Astrocyte (in vitro differentiated cells and primary cell): ENCODE results near the gene TMEM127. TPM values are rescaled to one million over a fixed set of nuclear protein-coding genes. Genes with fewer than 3 reads are reported as not detected.

Experiments
- DNase-seq: peaks from one replicate; pipeline ENCODE4 v3.0.0-alpha.2; 2010; ENCODE audit warnings: low read depth
- FAIRE-seq: peaks from 2 replicates; lab custom pipeline; 2011; peaks lifted over from hg19 to GRCh38; lab: Jason Lieb, UNC
- H2AFZ ChIP-seq: 2 replicates; pipeline ENCODE4 v1.6.0; 2012; ENCODE audit warnings: low read depth, low read length, inconsistent platforms
- H3K27ac ChIP-seq: 2 replicates; pipeline ENCODE4 v1.5.1; 2011; ENCODE audit warnings: low read depth, low read length, inconsistent platforms
- H3K27me3 ChIP-seq: 2 replicates; pipeline ENCODE4 v1.6.0; 2011; ENCODE audit warnings: low read length, inconsistent platforms; ENCODE audit not compliant: insufficient read depth
- H3K36me3 ChIP-seq: 2 replicates; pipeline ENCODE4 v1.5.1; 2011; ENCODE audit warnings: low read length, inconsistent platforms; ENCODE audit not compliant: insufficient read depth
- H3K4me1 ChIP-seq: 2 replicates; pipeline ENCODE4 v1.5.1; 2011; ENCODE audit warnings: low read length, inconsistent platforms; ENCODE audit not compliant: insufficient read depth
- H3K4me2 ChIP-seq: 2 replicates; pipeline ENCODE4 v1.6.0; 2012; ENCODE audit warnings: low read length, inconsistent platforms
- H3K4me3 ChIP-seq: 2 replicates; pipeline ENCODE4 v1.5.1; 2011; ENCODE audit warnings: low read depth, mild to moderate bottlenecking, low read length, inconsistent platforms; ENCODE audit not compliant: insufficient read depth
- H3K79me2 ChIP-seq: 2 replicates; pipeline ENCODE4 v1.6.0; 2012; ENCODE audit warnings: mild to moderate bottlenecking, low read length, inconsistent platforms; ENCODE audit not compliant: insufficient read depth
- H3K9ac ChIP-seq: 2 replicates; pipeline ENCODE4 v1.6.0; 2012; ENCODE audit warnings: mild to moderate bottlenecking, low read length, inconsistent platforms
- H3K9me3 ChIP-seq: 2 replicates; pipeline ENCODE4 v1.5.1; 2012; ENCODE audit warnings: low read depth, mild to moderate bottlenecking, low read length, inconsistent platforms; ENCODE audit not compliant: insufficient read depth
- H4K20me1 ChIP-seq: 2 replicates; pipeline ENCODE4 v1.6.0; 2012; ENCODE audit warnings: low read length, inconsistent platforms; ENCODE audit not compliant: insufficient read depth
- H3K27ac Mint-ChIP-seq: one replicate; pipeline ENCODE4 v1.8.0; 2021; ENCODE audit warnings: mild to moderate bottlenecking, mixed read lengths; ENCODE audit not compliant: unreplicated experiment
- H3K27me3 Mint-ChIP-seq: one replicate; pipeline ENCODE4 v1.8.0; 2021; ENCODE audit warnings: low read depth, mixed read lengths; ENCODE audit not compliant: unreplicated experiment
- H3K36me3 Mint-ChIP-seq: one replicate; pipeline ENCODE4 v1.8.0; 2021; ENCODE audit warnings: low read depth, mixed read lengths; ENCODE audit not compliant: unreplicated experiment
- H3K4me1 Mint-ChIP-seq: one replicate; pipeline ENCODE4 v1.8.0; 2021; ENCODE audit warnings: low read depth, mixed read lengths; ENCODE audit not compliant: unreplicated experiment
- H3K4me3 Mint-ChIP-seq: one replicate; pipeline ENCODE4 v1.8.0; 2021; ENCODE audit warnings: mild to moderate bottlenecking, moderate library complexity, mixed read lengths; ENCODE audit not compliant: unreplicated experiment
- H3K9me3 Mint-ChIP-seq: one replicate; pipeline ENCODE4 v1.8.0; 2021; ENCODE audit warnings: mild to moderate bottlenecking, mixed read lengths; ENCODE audit not compliant: unreplicated experiment
- EZH2 ChIP-seq: IDR thresholded peaks from 2 replicates; pipeline ENCODE4 v1.6.1; 2012; ENCODE audit warnings: mild to moderate bottlenecking, low read length, inconsistent platforms; ENCODE audit not compliant: insufficient read depth
- total RNA-seq: library from RNA; stranded (reverse); gene quantifications from 2 replicates; pipeline ENCODE4 v1.2.1, GENCODE V29; 2021
- TF ChIP-seq, protein P1 (sequence below): IDR thresholded peaks from 2 replicates; pipeline ENCODE4 v1.5.1; 2011; ENCODE audit warnings: low read depth, mild to moderate bottlenecking, inconsistent platforms, low read length, moderate library complexity; ENCODE audit not compliant: insufficient read depth

TMEM127 gene
- total RNA-seq, 1 donor from 2014 or later: 41.7 TPM

DNA sequence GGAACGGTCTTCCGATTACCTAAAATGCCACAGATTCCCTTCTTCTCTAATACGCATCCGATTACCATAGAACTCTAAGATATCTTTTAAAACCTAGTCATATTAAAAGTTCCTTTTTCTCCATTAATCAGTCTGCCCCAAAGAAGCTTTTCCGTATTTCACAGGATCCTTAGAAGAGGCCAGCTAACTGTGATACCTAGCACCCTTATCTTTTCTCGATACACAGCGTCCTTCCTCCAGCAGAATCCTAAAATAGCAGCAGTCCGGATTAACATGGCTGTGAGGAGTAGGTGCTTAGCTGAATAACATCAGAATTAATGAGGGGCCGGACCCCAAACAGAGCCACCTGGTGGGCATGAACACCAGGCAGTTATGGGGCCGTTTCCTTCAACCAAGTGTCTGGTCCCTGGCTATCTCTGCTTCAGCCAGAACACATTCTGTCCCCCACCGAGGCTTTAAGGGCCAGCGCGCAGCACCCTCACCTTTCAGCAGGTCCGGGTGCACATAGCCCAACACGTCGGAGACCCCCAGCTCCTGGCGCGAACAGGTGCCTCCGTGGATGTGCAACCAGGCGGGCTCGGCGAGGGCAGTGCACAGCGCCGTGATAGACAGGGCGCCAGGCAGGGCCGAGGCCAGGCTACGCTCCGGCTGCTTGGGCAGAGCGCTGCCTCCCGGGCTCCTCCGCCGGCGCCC, 995 bp downstream of the TMEM127 start:
- DNase-seq (peak; percentile 14), FAIRE-seq (no peak)
- Histone ChIP-seq H3K27ac (no peak overlapping the region), H3K79me2 (peaks cover 79% of the 10 kb centered on the region), H3K9ac (peak overlapping the region; percentile 87), H4K20me1 (peaks cover 61% of the 10 kb centered on the region), H3K4me3 (peak overlapping the region; percentile 87), H3K27me3 (no peaks in the 10 kb centered on the region), H3K9me3 (no peaks in the 10 kb centered on the region), H3K36me3 (peaks cover 17% of the 10 kb centered on the region), H2AFZ (peak overlapping the region; percentile 9), H3K4me2 (peak overlapping the region; percentile 99), H3K4me1 (peaks cover 42% of the 10 kb centered on the region)
- Mint-ChIP-seq H3K36me3 (peaks cover 6% of the 10 kb centered on the region), H3K4me1 (peaks cover 27% of the 10 kb centered on the region), H3K27ac (no peak overlapping the region), H3K27me3 (no peaks in the 10 kb centered on the region), H3K9me3 (no peaks in the 10 kb centered on the region), H3K4me3 (peak overlapping the region; percentile 89)
- TF ChIP-seq, protein P1, sequence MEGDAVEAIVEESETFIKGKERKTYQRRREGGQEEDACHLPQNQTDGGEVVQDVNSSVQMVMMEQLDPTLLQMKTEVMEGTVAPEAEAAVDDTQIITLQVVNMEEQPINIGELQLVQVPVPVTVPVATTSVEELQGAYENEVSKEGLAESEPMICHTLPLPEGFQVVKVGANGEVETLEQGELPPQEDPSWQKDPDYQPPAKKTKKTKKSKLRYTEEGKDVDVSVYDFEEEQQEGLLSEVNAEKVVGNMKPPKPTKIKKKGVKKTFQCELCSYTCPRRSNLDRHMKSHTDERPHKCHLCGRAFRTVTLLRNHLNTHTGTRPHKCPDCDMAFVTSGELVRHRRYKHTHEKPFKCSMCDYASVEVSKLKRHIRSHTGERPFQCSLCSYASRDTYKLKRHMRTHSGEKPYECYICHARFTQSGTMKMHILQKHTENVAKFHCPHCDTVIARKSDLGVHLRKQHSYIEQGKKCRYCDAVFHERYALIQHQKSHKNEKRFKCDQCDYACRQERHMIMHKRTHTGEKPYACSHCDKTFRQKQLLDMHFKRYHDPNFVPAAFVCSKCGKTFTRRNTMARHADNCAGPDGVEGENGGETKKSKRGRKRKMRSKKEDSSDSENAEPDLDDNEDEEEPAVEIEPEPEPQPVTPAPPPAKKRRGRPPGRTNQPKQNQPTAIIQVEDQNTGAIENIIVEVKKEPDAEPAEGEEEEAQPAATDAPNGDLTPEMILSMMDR: peak; percentile 45
- TF ChIP-seq EZH2: no peak

DNA sequence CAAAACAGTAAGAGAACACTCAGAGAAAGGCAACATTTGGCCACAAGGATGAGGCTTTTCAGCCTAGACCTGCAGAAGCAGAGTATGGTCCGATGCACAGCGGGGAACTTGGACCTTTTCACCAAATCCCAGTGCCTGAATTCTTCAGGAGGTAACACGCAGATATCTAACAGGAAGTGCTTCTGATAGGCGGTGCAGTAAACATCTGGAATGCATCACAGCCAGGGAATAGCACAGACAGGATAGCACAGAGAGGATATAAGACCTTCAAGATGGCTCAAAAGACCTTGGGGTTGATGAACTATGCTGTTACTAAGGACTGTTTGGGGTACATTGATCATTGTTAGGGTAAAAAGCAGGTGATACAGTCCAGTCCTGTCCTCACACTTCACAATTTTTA, 1.7 kb downstream of the TMEM127 start:
- Mint-ChIP-seq H3K36me3 (peaks cover 6% of the 10 kb centered on the region), H3K4me1 (peaks cover 34% of the 10 kb centered on the region), H3K27ac (peak overlapping the region; percentile 58), H3K9me3 (no peaks in the 10 kb centered on the region), H3K27me3 (no peaks in the 10 kb centered on the region), H3K4me3 (peak overlapping the region; percentile 89)
- H3K36me3 ChIP-seq: peaks cover 14% of the 10 kb centered on the region
- no peaks in the 10 kb centered on the region for H3K27me3 ChIP-seq
- DNase-seq: no peak
- no peak overlapping the region for H3K4me3 ChIP-seq
- H3K9me3 ChIP-seq: no peaks in the 10 kb centered on the region
- H3K27ac ChIP-seq: no peak overlapping the region
- H3K4me1 ChIP-seq: peaks cover 44% of the 10 kb centered on the region
- FAIRE-seq: no peak
- H3K9ac ChIP-seq: peak overlapping the region; percentile 87
- peak overlapping the region; percentile 99 for H3K4me2 ChIP-seq
- peaks cover 66% of the 10 kb centered on the region for H4K20me1 ChIP-seq
- peaks cover 86% of the 10 kb centered on the region for H3K79me2 ChIP-seq
- TF ChIP-seq, protein P1: no peak
- TF ChIP-seq EZH2: no peak
- H2AFZ ChIP-seq: no peak overlapping the region

DNA sequence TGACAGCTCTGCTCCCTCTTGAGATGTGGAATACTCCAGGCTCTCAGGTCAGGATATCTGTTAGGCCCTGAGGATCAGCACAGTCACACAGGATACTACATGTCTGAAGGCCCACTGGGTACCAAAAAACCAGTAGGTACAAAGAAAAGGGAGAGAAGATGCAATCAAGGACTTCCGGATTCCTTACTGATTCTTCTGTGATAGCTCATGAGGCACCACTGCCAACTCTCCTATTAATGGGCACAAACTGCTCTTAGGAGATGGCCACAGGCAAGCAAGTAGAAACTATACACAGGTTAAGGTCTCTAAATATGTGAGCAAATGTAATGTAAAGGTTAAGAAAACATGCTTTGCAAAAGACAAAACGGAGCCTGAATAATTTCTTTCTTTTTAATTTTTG, 3.5 kb downstream of the TMEM127 start:
- Histone ChIP-seq H3K27ac (no peak overlapping the region), H3K36me3 (peaks cover 4% of the 10 kb centered on the region), H3K4me3 (no peak overlapping the region), H3K4me1 (peaks cover 39% of the 10 kb centered on the region), H3K79me2 (peaks cover 89% of the 10 kb centered on the region), H3K9me3 (no peaks in the 10 kb centered on the region), H3K9ac (peak overlapping the region; percentile 2), H2AFZ (no peak overlapping the region), H3K4me2 (no peak overlapping the region), H3K27me3 (no peaks in the 10 kb centered on the region), H4K20me1 (peaks cover 68% of the 10 kb centered on the region)
- DNase-seq: no peak
- TF ChIP-seq EZH2: no peak
- TF ChIP-seq, protein P1: no peak
- no peak overlapping the region for H3K27ac Mint-ChIP-seq
- H3K4me3 Mint-ChIP-seq: no peak overlapping the region
- peaks cover 2% of the 10 kb centered on the region for H3K36me3 Mint-ChIP-seq
- FAIRE-seq: no peak
- H3K9me3 Mint-ChIP-seq: no peaks in the 10 kb centered on the region
- H3K27me3 Mint-ChIP-seq: no peaks in the 10 kb centered on the region
- peaks cover 40% of the 10 kb centered on the region for H3K4me1 Mint-ChIP-seq
